Left ventricle myocardium inferior (tissue), 1 donor: Measurements from ENCODE around the gene OOSP3. TPM values are rescaled to one million over a fixed set of nuclear protein-coding genes. Genes with fewer than 3 reads are reported as not detected.
"Not testable (repeated sequence)": the region's sequence is repeated elsewhere in the genome, so short reads cannot be mapped to it uniquely, and the experiment has no call there.

ENCODE experiments used
- DNase-seq: peaks from one replicate; pipeline ENCODE4 v3.0.0-alpha.2; 2020
- H3K27ac ChIP-seq: fragments of 200-600 bp; replicated peaks from 2 replicates; pipeline ENCODE4 v1.8.0; 2021
- H3K27me3 ChIP-seq: fragments of 200-600 bp; 2 replicates; pipeline ENCODE4 v1.8.0; 2021; ENCODE audit warnings: low read depth
- H3K36me3 ChIP-seq: fragments of 200-600 bp; 2 replicates; pipeline ENCODE4 v1.8.0; 2021
- H3K4me1 ChIP-seq: fragments of 200-600 bp; 2 replicates; pipeline ENCODE4 v1.8.0; 2021
- H3K4me3 ChIP-seq: fragments of 200-600 bp; 2 replicates; pipeline ENCODE4 v1.8.0; 2021; ENCODE audit warnings: mild to moderate bottlenecking, moderate library complexity
- H3K9me3 ChIP-seq: fragments of 200-600 bp; replicated peaks from 2 replicates; pipeline ENCODE4 v1.8.0; 2021
- intact Hi-C: fragments of 100-400 bp; cut with micrococcal nuclease; formaldehyde crosslinking; loops from one replicate; pipeline ENCODE4 v1.11.0; 2022
- total RNA-seq: library from RNA; stranded (reverse); fragmentation: NEBNext Ultra II Directional; extraction: Animal tissue kit (Norgen Biotek cat#: 25700); gene quantifications from one replicate; pipeline ENCODE4 v1.2.1, GENCODE V29; 2021
- TF ChIP-seq, protein P1 (sequence below): fragments of 200-600 bp; IDR thresholded peaks from 2 replicates; pipeline ENCODE4 v1.8.0; 2021; ENCODE audit warnings: antibody characterized with exemption, mild to moderate bottlenecking, borderline replicate concordance
- donor health status: DM: no; HTN: yes; CAD: no; lungs with severe emphysema.

OOSP3 gene
- total RNA-seq, 1 donor from 2014 or later: not detected

DNA sequence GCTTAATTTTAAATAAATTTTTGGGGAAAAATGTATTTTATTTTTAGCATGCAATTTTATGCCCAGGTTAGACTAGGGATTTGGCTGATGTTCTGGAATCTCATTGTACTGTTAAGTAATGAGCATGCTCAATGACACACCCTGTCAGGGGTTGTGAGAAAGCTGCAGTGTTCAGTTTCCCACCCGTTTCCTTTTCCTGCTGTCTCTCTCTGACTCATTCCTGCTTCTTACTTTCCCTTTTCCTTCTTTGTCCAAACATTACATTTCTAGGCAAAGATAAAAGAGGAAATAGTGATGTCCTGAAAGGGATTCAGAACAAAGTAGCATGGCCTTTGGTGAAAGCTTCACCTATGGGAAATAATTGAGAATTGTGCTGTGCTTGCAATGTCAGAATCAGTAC, 22.7 kb downstream of the OOSP3 start:
- H3K36me3 ChIP-seq: no peaks in the 10 kb centered on the region
- H3K27ac ChIP-seq: peak overlapping the region; percentile 66
- H3K9me3 ChIP-seq: peaks cover 12% of the 10 kb centered on the region
- intact Hi-C loops: no loop called here
- peaks cover 19% of the 10 kb centered on the region for H3K4me1 ChIP-seq
- no peaks in the 10 kb centered on the region for H3K27me3 ChIP-seq
- TF ChIP-seq, protein P1, sequence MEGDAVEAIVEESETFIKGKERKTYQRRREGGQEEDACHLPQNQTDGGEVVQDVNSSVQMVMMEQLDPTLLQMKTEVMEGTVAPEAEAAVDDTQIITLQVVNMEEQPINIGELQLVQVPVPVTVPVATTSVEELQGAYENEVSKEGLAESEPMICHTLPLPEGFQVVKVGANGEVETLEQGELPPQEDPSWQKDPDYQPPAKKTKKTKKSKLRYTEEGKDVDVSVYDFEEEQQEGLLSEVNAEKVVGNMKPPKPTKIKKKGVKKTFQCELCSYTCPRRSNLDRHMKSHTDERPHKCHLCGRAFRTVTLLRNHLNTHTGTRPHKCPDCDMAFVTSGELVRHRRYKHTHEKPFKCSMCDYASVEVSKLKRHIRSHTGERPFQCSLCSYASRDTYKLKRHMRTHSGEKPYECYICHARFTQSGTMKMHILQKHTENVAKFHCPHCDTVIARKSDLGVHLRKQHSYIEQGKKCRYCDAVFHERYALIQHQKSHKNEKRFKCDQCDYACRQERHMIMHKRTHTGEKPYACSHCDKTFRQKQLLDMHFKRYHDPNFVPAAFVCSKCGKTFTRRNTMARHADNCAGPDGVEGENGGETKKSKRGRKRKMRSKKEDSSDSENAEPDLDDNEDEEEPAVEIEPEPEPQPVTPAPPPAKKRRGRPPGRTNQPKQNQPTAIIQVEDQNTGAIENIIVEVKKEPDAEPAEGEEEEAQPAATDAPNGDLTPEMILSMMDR: no peak
- DNase-seq: no peak
- H3K4me3 ChIP-seq: no peak overlapping the region

GRCh38 chr11:59903569-59903968, 25.0 kb downstream of the OOSP3 start:
- H3K27me3 ChIP-seq, intact Hi-C loops, H3K36me3 ChIP-seq, H3K27ac ChIP-seq, DNase-seq, H3K4me3 ChIP-seq: not testable (repeated sequence)
- peaks cover 19% of the 10 kb centered on the region for H3K4me1 ChIP-seq
- peaks cover 31% of the 10 kb centered on the region for H3K9me3 ChIP-seq

GRCh38 chr11:59918480-59918879, 39.9 kb downstream of the OOSP3 start:
- TF ChIP-seq, protein P1: no peak
- intact Hi-C loops: no loop called here

DNA sequence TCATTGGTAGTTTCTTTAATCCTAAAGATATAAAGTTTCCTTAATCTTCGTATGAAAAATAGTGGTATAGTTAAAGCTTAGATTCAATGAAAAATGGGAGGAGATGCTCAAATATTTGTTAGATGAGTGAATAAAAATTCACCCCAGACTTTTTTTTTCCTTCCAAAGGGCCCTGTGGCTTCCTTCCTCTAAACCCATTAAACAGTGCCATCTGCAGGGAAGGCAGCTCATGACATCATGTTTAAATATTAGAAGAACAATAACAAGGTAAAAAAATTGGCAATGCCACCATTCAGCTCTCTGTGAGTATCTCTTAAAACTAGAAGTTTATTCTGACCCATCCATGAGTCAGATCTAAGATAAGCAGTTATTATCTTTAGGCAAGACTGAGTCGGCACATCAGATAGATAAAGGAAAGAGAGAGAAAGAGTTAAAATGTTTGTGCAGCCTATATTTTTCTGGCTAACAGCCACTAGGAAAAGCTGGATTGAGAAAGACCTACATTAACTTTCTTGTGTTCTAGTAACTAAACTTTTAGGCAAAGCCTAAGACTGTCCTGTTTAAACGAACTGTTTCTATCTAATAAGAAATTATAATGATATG, 40.5 kb downstream of the OOSP3 start:
- Histone ChIP-seq H3K9me3 (peaks cover 30% of the 10 kb centered on the region), H3K4me3 (no peak overlapping the region), H3K27ac (no peak overlapping the region), H3K4me1 (no peaks in the 10 kb centered on the region), H3K27me3 (no peaks in the 10 kb centered on the region), H3K36me3 (no peaks in the 10 kb centered on the region)
- no peak for DNase-seq
- intact Hi-C loops: no loop called here
- TF ChIP-seq, protein P1: peak; percentile 49

More at GRCh38 chr11:59918480-59918879, 39.9 kb downstream of the OOSP3 start:
- Histone ChIP-seq H3K36me3 (no peaks in the 10 kb centered on the region), H3K4me1 (no peaks in the 10 kb centered on the region), H3K4me3 (no peak overlapping the region), H3K9me3 (peaks cover 24% of the 10 kb centered on the region), H3K27me3 (no peaks in the 10 kb centered on the region), H3K27ac (no peak overlapping the region)
- DNase-seq: no peak

DNA sequence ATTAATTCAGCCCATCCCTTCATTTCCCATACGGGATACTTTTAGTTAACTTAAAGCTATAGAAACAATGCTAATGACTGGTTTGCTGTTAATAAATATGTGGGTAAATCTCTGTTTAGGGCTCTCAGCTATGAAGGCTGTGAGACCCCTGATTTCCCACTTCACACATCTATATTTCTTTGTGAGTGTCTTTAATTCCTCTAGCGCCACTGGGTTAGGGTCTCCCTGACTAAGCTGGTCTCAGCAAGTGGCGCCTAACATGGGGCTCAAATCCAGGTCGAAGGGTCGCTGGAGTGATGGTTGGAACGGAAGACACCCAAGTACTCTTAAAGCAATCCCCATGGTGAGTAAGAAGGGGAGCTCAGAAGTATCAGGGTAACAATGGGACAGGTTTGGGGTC, 45.2 kb downstream of the OOSP3 start:
- no peak for DNase-seq
- intact Hi-C loops: no loop called here
- peaks cover 70% of the 10 kb centered on the region for H3K9me3 ChIP-seq

GRCh38 chr11:59931688-59932087, 53.1 kb downstream of the OOSP3 start:
- Histone ChIP-seq H3K27ac (no peak overlapping the region), H3K9me3 (peaks cover 22% of the 10 kb centered on the region), H3K27me3 (no peaks in the 10 kb centered on the region), H3K4me1 (no peaks in the 10 kb centered on the region), H3K4me3 (no peak overlapping the region), H3K36me3 (no peaks in the 10 kb centered on the region)
- intact Hi-C loops: no loop called here
- TF ChIP-seq, protein P1: no peak
- DNase-seq: no peak

More for the DNA sequence above, 45.2 kb downstream of the OOSP3 start:
- H3K4me1 ChIP-seq: no peaks in the 10 kb centered on the region
- no peak overlapping the region for H3K27ac ChIP-seq
- no peaks in the 10 kb centered on the region for H3K27me3 ChIP-seq
- no peak overlapping the region for H3K4me3 ChIP-seq
- no peaks in the 10 kb centered on the region for H3K36me3 ChIP-seq
- TF ChIP-seq, protein P1: no peak
